ENCODE results near the gene ATOSA.

ATOSA gene

GRCh38 chr15:52679232-52680040 lies at the start of gene ATOSA:
ATOSA (minus strand) TSS chr15:52679388; CDS start chr15:52678021, 1,367 bp downstream.
- peak; percentile 77 to 84 for DNase-seq (ENCODE audit: low read depth in 2 of 2)

- DNase-seq (ENCODE audit: low read depth in 2 of 2): no peak
These were observed 49.7 kb upstream of the ATOSA start for GRCh38 chr15:52728899-52729298.

- DNase-seq (ENCODE audit: low read depth in 2 of 2): no peak
These were observed 48.6 kb upstream of the ATOSA start for GRCh38 chr15:52727815-52728214.

DNA sequence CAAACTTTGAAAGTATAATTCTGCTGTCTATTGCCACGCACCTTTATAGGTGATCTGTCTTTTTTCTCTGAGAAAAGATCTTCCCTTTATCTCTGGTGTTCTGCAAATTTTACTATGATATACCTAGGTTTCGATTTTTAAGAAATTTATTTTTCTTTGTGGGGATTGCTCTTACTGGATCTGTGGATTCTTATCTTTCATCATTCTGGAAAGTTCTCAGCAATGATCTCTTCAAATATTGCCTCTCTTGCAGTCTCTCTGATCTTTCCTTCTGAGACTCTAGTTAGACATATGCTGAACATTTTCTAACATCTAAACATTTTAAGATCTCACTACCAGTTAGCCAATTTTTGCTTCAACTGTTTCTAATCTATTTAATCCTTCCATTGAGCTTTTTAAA lies 47.0 kb upstream of the ATOSA start:
- no peak for DNase-seq (ENCODE audit: low read depth in 2 of 2)

DNA sequence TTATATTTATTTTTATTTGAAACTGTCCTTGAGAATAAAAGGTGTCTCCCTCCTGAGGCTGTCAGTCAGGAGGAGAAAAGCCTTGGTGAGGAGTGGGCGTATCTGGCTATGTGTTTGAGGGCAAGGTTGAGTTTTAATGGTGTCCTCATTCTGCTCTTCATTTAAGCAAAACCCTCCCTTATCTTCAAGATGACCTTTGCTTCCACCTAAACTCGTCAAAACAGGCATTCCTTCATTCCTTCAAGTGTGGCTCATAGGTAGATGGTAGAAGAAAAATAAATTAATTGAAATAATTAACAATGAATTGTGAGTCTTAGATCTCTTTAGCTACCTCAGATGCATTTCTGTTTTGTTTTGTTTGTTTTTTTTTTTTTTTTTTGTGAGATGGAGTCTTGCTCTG lies 39.4 kb upstream of the ATOSA start:
- no peak for DNase-seq (ENCODE audit: low read depth in 2 of 2)

- DNase-seq (ENCODE audit: low read depth in 2 of 2): no peak
These were observed 38.7 kb upstream of the ATOSA start for GRCh38 chr15:52717924-52718323.

GRCh38 chr15:52717481-52717880 lies 38.3 kb upstream of the ATOSA start:
- DNase-seq (ENCODE audit: low read depth in 2 of 2): no peak

- DNase-seq (ENCODE audit: low read depth in 2 of 2): no peak
These were observed 37.3 kb upstream of the ATOSA start for GRCh38 chr15:52716536-52716935.

DNA sequence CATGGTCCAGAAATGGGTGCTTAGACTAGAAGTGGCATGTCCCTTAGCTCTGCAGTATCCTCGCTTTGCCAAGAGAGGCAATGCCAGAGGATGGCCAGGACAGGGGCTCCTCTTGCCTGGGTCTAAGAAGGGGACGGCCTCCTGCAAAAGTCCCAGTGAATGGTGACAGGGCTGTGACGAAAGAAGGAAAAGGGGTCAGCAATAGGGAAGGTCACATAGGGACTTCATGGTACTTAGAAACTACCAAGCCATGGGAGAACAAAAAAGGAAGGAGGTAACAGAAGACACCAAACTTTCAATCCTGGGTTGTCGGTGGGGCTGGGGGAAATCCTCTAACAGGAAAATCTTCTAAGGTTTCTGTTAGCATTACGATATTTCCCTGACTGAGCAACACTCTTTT lies 36.2 kb upstream of the ATOSA start:
- no peak for DNase-seq (ENCODE audit: low read depth in 2 of 2)

DNA sequence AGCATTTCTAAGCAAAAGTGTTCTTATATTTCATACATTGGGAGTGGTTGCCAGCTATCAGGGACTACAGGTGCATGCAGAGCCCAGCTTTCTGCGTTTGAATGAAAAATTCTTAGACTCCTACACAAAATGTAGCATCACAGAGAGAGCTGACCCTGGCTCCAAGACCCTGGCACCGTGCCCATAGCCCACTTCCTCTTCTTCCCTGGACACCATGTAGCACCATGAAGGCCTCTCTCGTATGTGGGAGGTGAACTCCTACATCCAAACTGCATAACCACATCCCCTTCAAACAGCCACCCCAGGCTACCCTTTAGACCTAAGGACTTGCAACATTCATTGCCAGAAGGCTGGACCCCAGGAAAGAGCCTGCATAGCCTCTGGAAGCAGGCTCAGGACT lies 35.8 kb upstream of the ATOSA start:
- DNase-seq (ENCODE audit: low read depth in 2 of 2): no peak

DNA sequence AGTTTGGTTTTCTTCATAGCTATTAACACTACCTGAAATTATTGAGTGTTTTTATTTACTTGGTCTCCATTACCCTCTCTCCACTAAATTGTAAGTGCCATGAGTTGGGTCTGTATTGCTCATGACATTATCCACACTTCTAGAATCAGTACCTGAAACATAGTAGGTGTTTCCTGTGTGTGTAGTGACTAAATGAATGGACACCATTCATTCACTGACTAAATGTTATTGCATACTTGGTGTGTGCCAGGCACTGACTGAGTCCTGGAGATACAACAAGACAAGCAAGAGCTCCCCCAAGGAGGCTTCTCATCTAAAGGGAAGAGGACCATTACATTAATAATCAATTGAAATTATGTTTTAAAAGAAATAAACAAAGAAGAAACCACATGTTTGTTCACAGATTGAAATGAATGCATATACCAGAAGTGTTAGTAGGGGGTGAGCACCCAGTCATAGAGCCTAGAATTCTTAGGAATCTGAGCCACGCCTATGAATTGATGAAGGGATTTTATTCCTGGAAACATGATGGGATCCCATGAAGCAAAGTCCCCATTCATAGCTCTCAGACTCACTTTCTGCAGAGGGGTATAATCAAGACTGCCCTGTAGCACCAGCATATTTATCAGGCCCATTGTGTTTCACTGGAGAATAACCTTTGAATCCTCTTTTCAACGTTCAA lies 31.7 kb upstream of the ATOSA start:
- no peak for DNase-seq (ENCODE audit: low read depth in 2 of 2)

GRCh38 chr15:52710050-52710707 lies 31.0 kb upstream of the ATOSA start:
- no peak for DNase-seq (ENCODE audit: low read depth in 2 of 2)

- no peak for DNase-seq (ENCODE audit: low read depth in 2 of 2)
These were observed 30.2 kb upstream of the ATOSA start for GRCh38 chr15:52709187-52709981.

DNA sequence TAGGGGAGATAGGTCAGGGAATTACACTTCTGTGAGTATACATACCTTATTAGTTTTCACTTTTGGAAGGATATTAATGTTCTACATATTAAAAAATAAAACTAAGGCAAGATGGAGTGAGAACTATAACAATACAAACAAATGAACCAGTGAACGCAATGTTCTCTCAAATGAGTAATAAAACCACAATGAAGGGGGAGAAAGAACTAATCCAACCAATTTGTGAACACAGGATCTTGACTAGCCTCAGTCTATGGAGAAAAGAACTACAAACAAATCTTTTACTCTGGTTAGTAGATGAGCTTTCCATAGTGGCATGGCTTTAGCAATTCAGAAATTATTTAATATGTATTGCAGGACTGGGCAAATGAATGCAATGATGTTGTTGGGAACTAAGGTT lies 26.9 kb upstream of the ATOSA start:
- DNase-seq (ENCODE audit: low read depth in 2 of 2): no peak

GRCh38 chr15:52702390-52702789 lies 23.2 kb upstream of the ATOSA start:
- DNase-seq (ENCODE audit: low read depth in 2 of 2): no peak

DNA sequence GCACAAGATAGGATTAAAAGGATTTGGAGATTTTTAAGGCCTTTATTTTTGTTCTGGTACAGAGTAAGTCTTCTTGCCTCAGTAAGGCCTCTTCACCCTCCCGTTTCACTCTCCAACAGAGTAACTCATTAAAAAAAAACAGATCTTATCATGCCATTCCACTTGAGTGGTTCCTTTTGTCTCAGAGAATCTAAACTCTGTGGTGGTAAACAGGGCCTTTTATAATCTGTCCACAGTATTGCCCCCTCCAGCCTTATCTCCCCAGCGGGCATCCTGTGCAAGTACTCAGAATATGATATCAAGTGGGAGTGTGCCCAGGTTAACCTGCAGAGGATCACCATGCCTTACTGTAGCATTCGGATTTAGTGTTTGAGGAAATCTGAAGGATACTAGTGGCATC lies 20.3 kb upstream of the ATOSA start:
- DNase-seq (ENCODE audit: low read depth in 2 of 2): no peak

DNA sequence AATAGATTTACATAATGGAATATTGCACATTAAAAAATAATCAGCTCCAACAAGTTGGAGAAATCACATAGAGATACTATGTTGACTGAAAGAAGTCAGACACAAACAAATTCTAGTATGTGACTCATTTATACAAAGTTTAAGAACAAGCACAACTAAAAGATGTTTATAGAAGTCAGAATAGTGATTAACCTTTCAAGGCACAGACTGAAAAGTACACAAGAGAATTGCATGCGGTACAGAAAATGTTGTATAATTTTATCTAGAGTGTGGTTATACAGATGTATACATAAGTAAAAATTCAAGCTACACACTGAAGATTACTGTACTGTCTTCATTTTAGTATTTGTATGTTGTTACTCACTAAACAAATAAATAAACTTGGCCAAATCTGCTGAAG lies 19.3 kb upstream of the ATOSA start:
- DNase-seq (ENCODE audit: low read depth in 2 of 2): no peak

- DNase-seq (ENCODE audit: low read depth in 2 of 2): no peak
These were observed 17.9 kb upstream of the ATOSA start for GRCh38 chr15:52697051-52697450.

GRCh38 chr15:52695154-52695553 lies 16.0 kb upstream of the ATOSA start:
- no peak for DNase-seq (ENCODE audit: low read depth in 2 of 2)

DNA sequence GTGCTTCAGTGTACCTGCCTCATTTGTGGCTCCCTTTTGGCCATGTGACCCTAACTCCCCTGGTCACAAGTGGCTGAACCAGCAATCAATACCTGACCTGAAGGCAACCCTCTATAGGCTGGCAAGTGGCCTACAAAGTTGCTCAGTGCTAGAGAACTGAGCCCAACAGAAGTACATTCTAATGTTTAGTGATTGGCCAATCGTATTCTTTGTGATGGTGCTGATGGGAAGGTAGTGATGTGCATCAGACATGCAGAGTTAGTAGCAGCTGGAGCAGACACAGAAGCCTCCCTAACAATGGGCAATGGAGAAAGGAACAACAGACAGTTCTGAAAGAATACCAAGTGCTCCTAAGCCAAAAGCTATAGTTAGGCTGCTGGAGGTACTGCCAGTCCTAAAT lies 10.4 kb upstream of the ATOSA start:
- no peak for DNase-seq (ENCODE audit: low read depth in 2 of 2)

GRCh38 chr15:52683580-52683979 lies 4.4 kb upstream of the ATOSA start:
- DNase-seq (ENCODE audit: low read depth in 2 of 2): no peak

- no peak for DNase-seq (ENCODE audit: low read depth in 2 of 2)
These were observed 3.6 kb upstream of the ATOSA start for GRCh38 chr15:52682781-52683180.
